Activated T-cell treated with anti-CD3 and anti-CD28 coated beads, Interleukin-2, amount 50 U/mL, for 72 hours (primary cell): Measurements from ENCODE around the gene HID1. TPM values are rescaled to one million over a fixed set of nuclear protein-coding genes. Genes with fewer than 3 reads are reported as not detected.
"Not testable (repeated sequence)": the region's sequence is repeated elsewhere in the genome, so short reads cannot be mapped to it uniquely, and the experiment has no call there.

ENCODE experiments used
- ATAC-seq, 2 donors: fragments of 150-1000 bp; cut with Tn5 transposase; replicated peaks in 1 of 2; 2 replicates each; pipeline ENCODE4 v1.10.0; 2021; ENCODE audit warnings: moderate library complexity in 2 of 2, mild to moderate bottlenecking in 1 of 2
- DNase-seq, 2 donors: peaks; one replicate each; pipeline ENCODE4 v3.0.0; 2021 to 2022; ENCODE audit warnings: mixed read lengths in 1 of 2
- H3K27ac Mint-ChIP-seq: one replicate; pipeline ENCODE4 v1.8.0; 2022; ENCODE audit warnings: mild to moderate bottlenecking, moderate library complexity, mixed read lengths
- H3K27me3 Mint-ChIP-seq: one replicate; pipeline ENCODE4 v1.8.0; 2022; ENCODE audit warnings: low read depth, mixed read lengths
- H3K36me3 Mint-ChIP-seq, 2 donors: one replicate each; pipeline ENCODE4 v1.8.0; 2022; ENCODE audit warnings: mixed read lengths in 2 of 2, mild to moderate bottlenecking in 1 of 2; ENCODE audit not compliant: insufficient read depth in 2 of 2
- H3K4me1 Mint-ChIP-seq: one replicate; pipeline ENCODE4 v1.8.0; 2022; ENCODE audit warnings: low read depth, mixed read lengths
- H3K4me3 Mint-ChIP-seq, 2 donors: one replicate each; pipeline ENCODE4 v1.8.0; 2022; ENCODE audit warnings: mild to moderate bottlenecking in 2 of 2, mixed read lengths in 2 of 2, moderate library complexity in 2 of 2
- H3K9me3 Mint-ChIP-seq, 2 donors: one replicate each; pipeline ENCODE4 v1.8.0; 2022; ENCODE audit warnings: mixed read lengths in 2 of 2
- total RNA-seq, 2 donors: library from RNA; stranded (reverse); gene quantifications; one replicate each; pipeline ENCODE4 v1.2.3, GENCODE V29; 2022

Gene HID1
- total RNA-seq, 2 donors from 2014 or later: 7.3 to 7.4 TPM

DNA sequence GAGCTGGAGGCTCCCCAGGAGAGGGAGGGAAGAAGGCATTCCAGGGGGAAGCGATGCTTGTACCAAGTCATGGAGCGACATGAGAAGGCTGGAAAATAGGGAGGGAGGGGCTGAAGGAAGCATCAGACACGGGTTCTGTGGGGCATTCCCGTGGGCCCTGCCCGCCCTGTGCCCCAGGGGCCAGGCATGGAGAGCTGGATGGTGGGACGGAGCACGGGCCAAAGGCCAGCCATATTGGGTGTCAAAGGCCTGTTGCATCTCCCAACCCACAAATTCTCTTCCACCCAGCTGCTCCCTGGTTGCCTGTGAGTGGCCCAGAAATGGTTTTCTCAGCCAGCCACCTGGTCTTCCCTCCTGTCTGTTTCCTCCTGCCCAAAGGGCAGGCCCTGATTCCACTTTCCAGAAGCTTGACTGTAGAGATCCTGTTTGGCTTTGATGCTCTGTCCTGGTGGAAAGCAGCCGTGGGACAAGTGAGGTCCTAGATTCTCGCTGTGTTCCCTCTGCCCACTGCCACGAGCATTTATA is 18.1 kb upstream of the HID1 start:
- Mint-ChIP-seq H3K36me3 (no peaks in the 10 kb centered on the region), H3K9me3 (no peaks in the 10 kb centered on the region), H3K4me3 (no peak overlapping the region), H3K27me3 (peaks cover 6% of the 10 kb centered on the region), H3K4me1 (peaks cover 11% of the 10 kb centered on the region), H3K27ac (no peak overlapping the region)
- DNase-seq: no peak
- ATAC-seq: no peak

DNA sequence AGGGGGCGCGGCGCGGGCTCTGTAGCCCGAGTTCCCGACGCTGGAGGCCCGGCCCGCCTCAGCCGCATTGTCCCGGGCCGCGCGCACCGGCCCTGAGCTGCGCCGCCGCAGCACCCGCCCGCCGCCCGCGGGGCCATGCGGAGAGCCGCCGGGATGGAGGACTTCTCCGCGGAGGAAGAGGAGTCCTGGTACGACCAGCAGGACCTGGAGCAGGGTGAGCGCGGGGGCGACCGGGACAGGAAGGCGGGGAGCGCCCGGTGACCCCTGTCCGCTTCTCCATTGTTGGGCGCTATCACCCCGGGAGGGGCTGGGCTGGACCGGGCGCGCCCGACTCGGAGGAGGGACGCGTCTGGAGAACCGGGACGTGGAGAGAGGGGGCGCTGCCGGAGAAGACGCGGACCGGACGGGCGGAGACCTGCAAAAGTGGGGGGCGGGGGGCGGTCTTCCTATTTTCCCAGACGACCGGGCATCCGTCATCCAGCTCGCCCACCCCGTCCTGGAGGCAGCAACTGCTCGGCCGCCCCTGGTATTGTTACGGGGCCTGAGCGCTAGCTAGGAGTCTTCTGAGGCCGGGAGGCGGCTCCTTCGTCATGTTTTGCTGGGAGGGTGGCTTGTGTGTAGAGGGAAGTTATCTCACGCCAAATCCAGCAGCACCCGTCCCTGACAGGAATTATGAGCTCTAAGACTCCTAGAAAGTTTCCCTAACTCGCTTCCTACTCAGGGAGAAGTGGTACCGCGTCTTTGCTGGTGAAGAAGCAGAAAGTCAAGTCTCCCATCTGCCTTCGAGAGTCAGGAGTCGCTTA is 15.6 kb upstream of the HID1 start:
- DNase-seq: peak; percentile 29 to 33
- H3K27ac Mint-ChIP-seq: no peak overlapping the region

DNA sequence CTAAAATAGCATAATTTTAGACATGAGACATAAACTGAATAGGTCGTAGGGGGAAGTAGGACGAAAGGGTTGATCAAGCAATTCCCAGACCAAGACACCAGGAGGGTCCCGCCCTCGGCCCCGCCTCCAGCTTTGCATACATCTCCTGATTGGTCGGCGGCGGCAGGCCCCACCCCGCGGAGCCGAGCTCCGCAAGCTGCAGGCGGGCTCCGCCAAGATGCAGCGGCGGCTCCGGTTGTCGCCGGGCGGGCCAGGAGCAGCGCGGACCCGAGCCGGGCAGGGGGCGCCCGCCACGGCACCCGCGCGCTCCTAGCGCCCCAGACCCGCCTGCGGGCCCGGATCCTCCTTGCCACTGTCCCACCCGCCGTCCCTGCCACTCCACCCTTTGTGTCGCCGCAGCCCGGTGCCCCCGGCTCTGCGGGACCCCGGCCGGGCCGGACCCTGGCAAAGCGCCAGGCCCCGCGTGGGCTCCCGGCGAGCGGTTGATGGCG is 14.9 kb upstream of the HID1 start, which contains the start of gene CDR2L:
TSS of gene CDR2L (plus strand) at position 215 of the 491 bp plus-strand sequence. CDS start 412 bp downstream, outside the sequence.
- H3K27me3 Mint-ChIP-seq: peaks cover 6% of the 10 kb centered on the region
- no peaks in the 10 kb centered on the region for H3K9me3 Mint-ChIP-seq
- H3K4me1 Mint-ChIP-seq: peaks cover 18% of the 10 kb centered on the region
- ATAC-seq: peak; percentile 97 to 98
- H3K27ac Mint-ChIP-seq: no peak within 1 kb of the TSS
- H3K36me3 Mint-ChIP-seq: no peaks in the 10 kb centered on the region
- peak; percentile 95 to 96 for DNase-seq
- peak within 1 kb of the TSS; percentile 93 to 95 for H3K4me3 Mint-ChIP-seq

More for the DNA sequence above, 15.6 kb upstream of the HID1 start:
- Mint-ChIP-seq H3K4me1 (peaks cover 15% of the 10 kb centered on the region), H3K4me3 (peak overlapping the region; percentile 74 to 76), H3K9me3 (no peaks in the 10 kb centered on the region), H3K27me3 (peaks cover 6% of the 10 kb centered on the region), H3K36me3 (no peaks in the 10 kb centered on the region)
- ATAC-seq: peak; percentile 64 to 70

DNA sequence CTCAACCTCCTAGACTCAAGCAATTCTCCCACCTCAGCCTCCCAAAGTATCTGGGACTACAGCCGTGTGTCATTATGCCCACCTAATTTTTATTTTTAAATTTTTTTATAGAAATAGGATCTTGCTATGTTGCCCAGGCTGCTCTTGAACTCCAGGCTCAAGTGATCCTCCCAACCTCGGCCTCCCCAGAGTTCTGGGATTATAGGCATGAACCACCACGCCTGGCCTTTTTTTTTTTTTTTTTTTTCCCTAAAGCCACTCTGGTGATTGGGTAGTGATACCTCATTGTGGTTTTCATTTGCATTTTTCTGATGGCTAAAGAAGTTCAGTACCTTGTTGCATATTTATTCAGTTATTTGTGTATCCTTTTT is 13.6 kb upstream of the HID1 start:
- Mint-ChIP-seq H3K4me1 (peaks cover 26% of the 10 kb centered on the region), H3K27ac (no peak overlapping the region), H3K36me3 (no peaks in the 10 kb centered on the region), H3K4me3 (no peak overlapping the region), H3K9me3 (no peaks in the 10 kb centered on the region), H3K27me3 (peaks cover 6% of the 10 kb centered on the region)
- no peak for DNase-seq
- no peak for ATAC-seq

DNA sequence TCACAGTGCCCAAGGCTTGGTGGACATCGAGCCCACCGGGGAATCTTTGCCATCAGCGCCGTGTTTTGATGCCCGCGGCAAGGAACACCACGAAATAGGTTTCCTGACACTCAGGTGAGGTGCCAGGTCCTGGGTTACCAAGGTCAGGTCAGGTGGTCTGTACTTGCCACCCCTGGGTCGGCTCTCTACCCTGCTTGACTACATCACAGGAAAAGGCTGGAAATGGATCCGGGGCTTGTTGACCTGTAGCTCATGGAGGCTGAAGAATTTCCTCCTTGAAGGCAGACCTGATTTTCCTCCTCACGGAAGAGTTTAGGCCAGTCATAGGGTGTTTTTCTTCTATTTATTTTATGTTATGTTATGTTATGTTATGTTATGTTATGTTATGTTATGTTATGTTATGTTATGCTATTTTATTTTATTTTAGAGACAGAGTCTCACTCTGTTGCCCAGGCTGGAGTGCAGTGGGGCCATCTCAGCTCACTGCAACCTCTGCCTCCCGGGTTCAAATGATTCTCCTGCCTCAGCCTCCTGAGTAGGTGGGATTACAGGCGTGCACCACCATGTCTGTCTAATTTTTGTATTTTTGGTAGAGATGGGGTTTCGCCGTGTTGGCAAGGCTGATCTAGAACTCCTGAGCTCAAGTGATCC is 10.2 kb upstream of the HID1 start:
- DNase-seq: not testable (repeated sequence)
- peaks cover 12% of the 10 kb centered on the region for H3K27me3 Mint-ChIP-seq
- peak overlapping the region; percentile 84 to 89 for H3K4me3 Mint-ChIP-seq

DNA sequence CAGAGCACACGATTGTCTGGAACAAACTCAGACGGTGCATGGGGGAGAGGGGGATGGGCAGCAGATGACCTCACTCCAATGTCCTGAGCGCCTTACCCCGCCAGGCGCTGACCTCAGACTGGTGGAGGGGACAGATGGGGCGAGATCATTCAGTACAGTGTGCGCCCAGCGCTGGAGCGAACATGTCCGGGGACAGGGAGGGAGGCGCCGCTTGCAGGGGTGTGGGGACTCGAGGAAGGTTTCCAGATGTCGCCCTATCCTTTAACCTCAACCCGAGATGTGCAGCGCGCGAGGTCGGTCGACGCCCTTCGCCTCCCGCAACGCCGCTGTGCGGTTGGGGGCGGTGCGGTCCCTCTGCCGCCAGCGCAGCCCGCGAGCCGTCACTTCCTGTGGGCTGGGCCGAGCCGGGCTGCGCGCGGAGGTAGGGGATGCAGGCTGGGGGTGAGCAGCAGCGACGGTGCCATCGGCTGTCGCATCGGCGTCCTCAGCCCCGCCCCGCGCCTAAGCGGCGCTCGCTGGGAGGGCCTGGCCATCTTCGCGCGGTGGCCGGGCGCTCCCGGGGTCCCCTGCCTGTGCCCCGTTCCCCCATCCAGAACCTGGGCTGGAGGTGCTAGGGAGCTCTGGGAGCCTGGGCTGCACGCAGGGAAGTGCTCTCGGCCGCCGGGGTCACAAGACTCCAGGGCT is 9.6 kb upstream of the HID1 start:
- Mint-ChIP-seq H3K27ac (no peak overlapping the region), H3K36me3 (no peaks in the 10 kb centered on the region), H3K4me1 (peaks cover 27% of the 10 kb centered on the region), H3K4me3 (peak overlapping the region; percentile 84 to 89), H3K9me3 (no peaks in the 10 kb centered on the region), H3K27me3 (peaks cover 9% of the 10 kb centered on the region)
- ATAC-seq: peak; percentile 98
- peak; percentile 87 to 90 for DNase-seq

More for the DNA sequence above, 10.2 kb upstream of the HID1 start:
- H3K4me1 Mint-ChIP-seq: peaks cover 29% of the 10 kb centered on the region
- H3K27ac Mint-ChIP-seq, H3K36me3 Mint-ChIP-seq, ATAC-seq, H3K9me3 Mint-ChIP-seq: not testable (repeated sequence)

- Mint-ChIP-seq H3K9me3 (no peaks in the 10 kb centered on the region), H3K27me3 (peaks cover 6% of the 10 kb centered on the region), H3K4me1 (peaks cover 20% of the 10 kb centered on the region), H3K4me3 (peak overlapping the region; percentile 84 to 89), H3K27ac (no peak overlapping the region), H3K36me3 (no peaks in the 10 kb centered on the region)
- DNase-seq: no peak
- peak; percentile 14 to 17 for ATAC-seq
These were observed 8.9 kb upstream of the HID1 start for GRCh38 chr17:74981318-74981978.

- DNase-seq (no peak), ATAC-seq (no peak)
- H3K4me1 Mint-ChIP-seq: peaks cover 19% of the 10 kb centered on the region
- H3K4me3 Mint-ChIP-seq: no peak overlapping the region
- peaks cover 6% of the 10 kb centered on the region for H3K27me3 Mint-ChIP-seq
- H3K36me3 Mint-ChIP-seq: no peaks in the 10 kb centered on the region
- no peaks in the 10 kb centered on the region for H3K9me3 Mint-ChIP-seq
- no peak overlapping the region for H3K27ac Mint-ChIP-seq
These were observed 7.0 kb upstream of the HID1 start for GRCh38 chr17:74979408-74980146.

- DNase-seq (no peak), ATAC-seq (no peak)
- Mint-ChIP-seq H3K9me3 (no peaks in the 10 kb centered on the region), H3K4me3 (no peak overlapping the region), H3K27ac (no peak overlapping the region), H3K4me1 (peaks cover 17% of the 10 kb centered on the region), H3K27me3 (peaks cover 10% of the 10 kb centered on the region), H3K36me3 (no peaks in the 10 kb centered on the region)
These were observed 5.7 kb upstream of the HID1 start for GRCh38 chr17:74978240-74978639.

- H3K4me1 Mint-ChIP-seq: peaks cover 17% of the 10 kb centered on the region
- ATAC-seq: no peak
These were observed 5.2 kb upstream of the HID1 start for GRCh38 chr17:74977802-74978201.

GRCh38 chr17:74975943-74976342 is 3.4 kb upstream of the HID1 start:
- Mint-ChIP-seq H3K4me3 (no peak overlapping the region), H3K36me3 (no peaks in the 10 kb centered on the region), H3K4me1 (peaks cover 8% of the 10 kb centered on the region), H3K27ac (no peak overlapping the region), H3K27me3 (peaks cover 17% of the 10 kb centered on the region), H3K9me3 (no peaks in the 10 kb centered on the region)
- ATAC-seq (no peak), DNase-seq (no peak)

More at GRCh38 chr17:74977802-74978201, 5.2 kb upstream of the HID1 start:
- peaks cover 15% of the 10 kb centered on the region for H3K27me3 Mint-ChIP-seq
- no peak overlapping the region for H3K4me3 Mint-ChIP-seq
- H3K27ac Mint-ChIP-seq: no peak overlapping the region
- no peaks in the 10 kb centered on the region for H3K36me3 Mint-ChIP-seq
- no peak for DNase-seq
- no peaks in the 10 kb centered on the region for H3K9me3 Mint-ChIP-seq

- Mint-ChIP-seq H3K27ac (peak overlapping the region; percentile 2), H3K27me3 (peaks cover 11% of the 10 kb centered on the region), H3K36me3 (no peaks in the 10 kb centered on the region), H3K4me3 (peak overlapping the region; percentile 89 to 94), H3K4me1 (peaks cover 7% of the 10 kb centered on the region), H3K9me3 (no peaks in the 10 kb centered on the region)
- DNase-seq (no peak), ATAC-seq (no peak)
These were observed 392 bp upstream of the HID1 start for GRCh38 chr17:74972973-74973328.
